Esophagus squamous epithelium (tissue), 5 donors: ENCODE results near the gene CD47. TPM values are rescaled to one million over a fixed set of nuclear protein-coding genes. Genes with fewer than 3 reads are reported as not detected.

Source experiments
- DNase-seq: peaks from one replicate; lab custom pipeline; 2025; lab: John Stamatoyannopoulos, UW
- H3K27ac ChIP-seq, 4 donors: fragments of 200-600 bp; sonication (generic); one replicate each; pipeline ENCODE4 v1.5.1; 2016 to 2019; ENCODE audit warnings: mild to moderate bottlenecking in 1 of 4
- H3K27me3 ChIP-seq, 4 donors: fragments of 200-600 bp; sonication (generic); 1 replicate in 3 of 4; 2 replicates in 1 of 4; pipeline versions ENCODE4 v1.5.1 to v1.6.0; 2017 to 2021; ENCODE audit warnings: antibody characterized with exemption in 1 of 4
- H3K36me3 ChIP-seq, 3 donors: fragments of 200-600 bp; sonication (generic); one replicate each; pipeline ENCODE4 v1.5.1; 2016 to 2019
- H3K4me1 ChIP-seq, 3 donors: fragments of 200-600 bp; sonication (generic); one replicate each; pipeline ENCODE4 v1.5.1; 2017 to 2019
- H3K4me3 ChIP-seq, 4 donors: fragments of 200-600 bp; sonication (generic); 1 replicate in 3 of 4; 2 replicates in 1 of 4; pipeline ENCODE4 v1.5.1; 2016 to 2019; ENCODE audit warnings: mild to moderate bottlenecking in 2 of 4, moderate library complexity in 1 of 4
- H3K9me3 ChIP-seq, 3 donors: fragments of 200-600 bp; sonication (generic); one replicate each; pipeline ENCODE4 v1.5.1; 2016 to 2019
- POLR2A ChIP-seq, 4 donors: fragments of 450-650 bp; IDR thresholded peaks; one replicate each; pipeline ENCODE4 v1.6.1; 2017; ENCODE audit warnings: antibody characterized with exemption in 4 of 4, mild to moderate bottlenecking in 4 of 4, moderate library complexity in 3 of 4
- WGBS, 2 donors: methylation state at CpG; one replicate each; pipeline ENCODE4 v1.1.5; 2018; 5-methylcytosine and 5-hydroxymethylcytosine counted together
- intact Hi-C: fragments of 100-400 bp; cut with DNase I; formaldehyde crosslinking; loops from one replicate; pipeline ENCODE4 v1.15.0; 2022
- total RNA-seq, 4 donors: library from RNA; depleted of rRNA; stranded (reverse); fragments of >200 nt; gene quantifications; one replicate each; pipeline ENCODE4 v1.1.0, GENCODE V29; 2016
- TF ChIP-seq, protein P1 (sequence below), 6 experiments: fragments of 450-650 bp in 4 of 6; fragments of 200-600 bp in 2 of 6; sonication (generic) in 2 of 6; IDR thresholded peaks; one replicate each; pipeline ENCODE4 v1.5.1; 2016 to 2019; ENCODE audit warnings: antibody characterized with exemption in 6 of 6, mild to moderate bottlenecking in 4 of 6, moderate library complexity in 4 of 6
- donor health status: DM: yes; HTN: yes; CAD: no.

Gene CD47
- total RNA-seq, 4 donors from 2014 or later, result 79.0 to 177 (median 115) TPM

DNA sequence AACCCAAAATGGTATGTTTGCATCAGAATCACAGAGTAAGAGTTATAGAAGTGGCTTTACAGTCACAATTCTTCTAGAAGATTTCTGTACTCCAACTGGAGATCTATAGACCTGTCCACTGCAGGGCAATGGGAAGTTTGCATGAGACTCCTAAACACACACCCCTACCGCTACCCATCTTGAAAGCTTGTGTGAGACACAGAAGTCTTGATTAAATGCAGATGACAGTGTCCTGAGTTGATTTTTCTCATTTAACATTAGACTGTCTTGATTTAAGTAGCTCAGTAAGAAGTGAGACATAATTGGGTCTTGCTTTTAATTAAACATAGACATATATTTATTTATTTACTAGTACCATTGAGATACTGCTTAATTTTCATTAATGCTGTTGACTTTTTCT lies 54.4 kb downstream of the CD47 start:
- H3K36me3 ChIP-seq, result peaks cover 0 to 12% (median 0%) of the 10 kb centered on the region in 3 donors
- peaks cover 0 to 6% (median 0%) of the 10 kb centered on the region in 3 donors for H3K4me1 ChIP-seq
- no peaks in the 10 kb centered on the region for H3K27me3 ChIP-seq
- no peak overlapping the region for H3K27ac ChIP-seq
- DNase-seq, result no peak
- WGBS, 2 donors, result 100% methylated on average over 1 of the region's 1 CpG
- no peaks in the 10 kb centered on the region for H3K9me3 ChIP-seq
- intact Hi-C loops, result no loop called here
- no peak overlapping the region for H3K4me3 ChIP-seq
- TF ChIP-seq, protein P1, sequence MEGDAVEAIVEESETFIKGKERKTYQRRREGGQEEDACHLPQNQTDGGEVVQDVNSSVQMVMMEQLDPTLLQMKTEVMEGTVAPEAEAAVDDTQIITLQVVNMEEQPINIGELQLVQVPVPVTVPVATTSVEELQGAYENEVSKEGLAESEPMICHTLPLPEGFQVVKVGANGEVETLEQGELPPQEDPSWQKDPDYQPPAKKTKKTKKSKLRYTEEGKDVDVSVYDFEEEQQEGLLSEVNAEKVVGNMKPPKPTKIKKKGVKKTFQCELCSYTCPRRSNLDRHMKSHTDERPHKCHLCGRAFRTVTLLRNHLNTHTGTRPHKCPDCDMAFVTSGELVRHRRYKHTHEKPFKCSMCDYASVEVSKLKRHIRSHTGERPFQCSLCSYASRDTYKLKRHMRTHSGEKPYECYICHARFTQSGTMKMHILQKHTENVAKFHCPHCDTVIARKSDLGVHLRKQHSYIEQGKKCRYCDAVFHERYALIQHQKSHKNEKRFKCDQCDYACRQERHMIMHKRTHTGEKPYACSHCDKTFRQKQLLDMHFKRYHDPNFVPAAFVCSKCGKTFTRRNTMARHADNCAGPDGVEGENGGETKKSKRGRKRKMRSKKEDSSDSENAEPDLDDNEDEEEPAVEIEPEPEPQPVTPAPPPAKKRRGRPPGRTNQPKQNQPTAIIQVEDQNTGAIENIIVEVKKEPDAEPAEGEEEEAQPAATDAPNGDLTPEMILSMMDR (IDR thresholded peaks at IDR 0.05), result no peak
- TF ChIP-seq POLR2A (IDR thresholded peaks at IDR 0.05), result no peak

DNA sequence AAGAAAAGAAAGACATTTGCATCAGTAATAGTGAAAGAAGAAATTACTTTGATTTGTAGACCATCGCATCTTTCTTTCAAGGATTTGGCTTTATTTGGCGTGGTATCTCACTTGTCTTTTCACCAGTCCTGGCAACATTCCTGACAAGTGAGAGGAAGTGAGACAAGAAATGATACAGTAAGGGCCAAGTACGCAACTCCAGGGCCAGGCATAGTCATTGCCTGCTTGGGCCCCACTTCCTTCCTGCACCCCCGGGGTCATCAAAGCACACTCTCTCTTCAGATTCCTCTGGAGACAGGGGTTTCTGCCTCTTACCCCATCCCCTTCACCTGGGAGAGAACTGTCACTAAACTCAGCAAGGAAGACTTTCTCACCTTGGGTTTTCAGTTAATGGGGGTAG lies 55.1 kb downstream of the CD47 start:
- no peaks in the 10 kb centered on the region for H3K27me3 ChIP-seq
- no peak for DNase-seq
- H3K9me3 ChIP-seq, result no peaks in the 10 kb centered on the region
- no peak overlapping the region for H3K27ac ChIP-seq
- 61 to 69% methylated on average over 4 of the region's 4 CpGs for WGBS, 2 donors
- H3K36me3 ChIP-seq, result peaks cover 0 to 6% (median 0%) of the 10 kb centered on the region in 3 donors
- peaks cover 0 to 12% (median 0%) of the 10 kb centered on the region in 3 donors for H3K4me1 ChIP-seq
- no peak for TF ChIP-seq POLR2A (IDR thresholded peaks at IDR 0.05)
- TF ChIP-seq, protein P1 (IDR thresholded peaks at IDR 0.05), result no peak
- intact Hi-C loops, result no loop called here
- no peak overlapping the region for H3K4me3 ChIP-seq

DNA sequence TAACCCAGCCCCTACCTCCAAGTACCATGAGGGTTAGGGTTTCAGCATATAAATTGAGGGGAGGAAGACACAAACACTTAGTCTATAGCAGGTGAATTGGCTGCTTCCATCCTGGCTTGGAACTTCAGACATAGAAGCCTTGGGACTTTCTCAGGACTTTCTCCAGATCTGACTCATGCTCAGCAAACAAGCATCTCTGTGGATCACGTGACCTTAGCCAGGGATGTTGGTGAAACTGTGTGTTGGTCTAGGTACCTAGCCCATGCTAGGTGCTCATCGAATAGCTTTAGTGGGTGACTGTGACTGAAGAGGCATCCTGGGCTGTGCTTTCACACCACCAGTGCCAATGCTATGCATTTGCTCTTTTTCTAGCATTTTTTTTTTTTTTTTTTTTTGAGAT lies 58.9 kb downstream of the CD47 start:
- Histone ChIP-seq H3K4me3 (no peak overlapping the region), H3K4me1 (peaks cover 0 to 13% (median 0%) of the 10 kb centered on the region in 3 donors), H3K9me3 (no peaks in the 10 kb centered on the region), H3K36me3 (no peaks in the 10 kb centered on the region), H3K27ac (peak overlapping the region in 2 of 4 donors; percentile 34 to 61), H3K27me3 (no peaks in the 10 kb centered on the region)
- intact Hi-C loops, result no loop called here
- DNase-seq, result no peak
- 22 to 63% methylated on average over 2 of the region's 2 CpGs for WGBS, 2 donors
- TF ChIP-seq, protein P1 (IDR thresholded peaks at IDR 0.05), result no peak
- no peak for TF ChIP-seq POLR2A (IDR thresholded peaks at IDR 0.05)

DNA sequence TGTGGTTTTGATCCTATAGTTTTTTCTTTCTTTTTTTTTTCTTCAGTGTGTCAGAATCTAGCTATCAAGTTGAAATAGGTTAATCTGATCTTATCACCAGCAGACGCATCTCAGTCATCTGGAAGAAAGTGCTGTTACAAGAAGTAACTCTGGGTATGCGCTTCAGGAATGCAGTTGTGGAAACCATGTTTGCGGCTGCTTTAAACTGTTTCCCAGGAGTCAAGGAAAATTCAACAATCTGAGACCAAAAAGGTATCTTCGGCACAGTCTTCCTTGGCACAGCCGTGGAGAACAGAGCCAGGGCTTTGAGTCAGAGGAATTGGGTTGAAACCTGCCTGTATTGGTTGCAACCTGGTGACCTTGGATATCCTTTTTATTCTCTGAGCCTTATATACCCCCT lies 59.9 kb downstream of the CD47 start:
- Histone ChIP-seq H3K27ac (peak overlapping the region in 1 of 4 donors; percentile 34), H3K27me3 (no peaks in the 10 kb centered on the region), H3K4me1 (peaks cover 0 to 13% (median 0%) of the 10 kb centered on the region in 3 donors), H3K4me3 (peak overlapping the region in 2 of 4 donors; percentile 4 to 30), H3K9me3 (no peaks in the 10 kb centered on the region), H3K36me3 (no peaks in the 10 kb centered on the region)
- no peak for TF ChIP-seq POLR2A (IDR thresholded peaks at IDR 0.05)
- TF ChIP-seq, protein P1 (IDR thresholded peaks at IDR 0.05), result no peak
- 49 to 50% methylated on average over 5 of the region's 5 CpGs for WGBS, 2 donors
- no peak for DNase-seq
- intact Hi-C loops, result no loop called here

DNA sequence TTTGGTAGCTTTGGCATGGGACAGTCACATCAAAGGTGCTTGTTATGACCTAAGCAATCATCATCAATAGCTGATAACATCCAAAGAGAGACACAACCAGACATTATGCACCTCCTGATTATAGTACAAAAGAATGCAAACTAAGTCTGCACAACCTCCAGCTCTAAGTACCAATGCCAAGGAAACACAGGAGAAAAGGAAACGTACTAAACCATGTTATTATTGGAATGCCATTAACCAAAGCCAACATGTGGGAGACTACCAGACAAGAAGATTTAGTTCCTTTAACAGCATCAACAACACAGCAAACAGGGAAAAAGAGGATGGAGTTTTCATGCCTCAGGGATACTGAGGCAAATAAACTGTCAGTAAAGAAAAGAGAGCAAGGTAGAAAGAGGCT lies 61.4 kb downstream of the CD47 start:
- Histone ChIP-seq H3K9me3 (no peaks in the 10 kb centered on the region), H3K4me3 (no peak overlapping the region), H3K4me1 (peaks cover 0 to 21% (median 0%) of the 10 kb centered on the region in 3 donors), H3K27ac (no peak overlapping the region), H3K27me3 (no peaks in the 10 kb centered on the region), H3K36me3 (no peaks in the 10 kb centered on the region)
- intact Hi-C loops, result no loop called here
- no peak for TF ChIP-seq POLR2A (IDR thresholded peaks at IDR 0.05)
- TF ChIP-seq, protein P1 (IDR thresholded peaks at IDR 0.05), result no peak
- WGBS, 2 donors, result 36 to 40% methylated on average over 1 of the region's 1 CpG
- DNase-seq, result no peak
